Transverse colon (tissue), 3 donors: ENCODE measurements around the gene SETD1B.

Source experiments
- CTCF ChIP-seq, 5 experiments: fragments of 200-600 bp in 3 of 5; fragments of 450-650 bp in 2 of 5; sonication (generic) in 3 of 5; IDR thresholded peaks; 1 replicate in 2 of 5; 2 replicates in 3 of 5; pipeline ENCODE4 v1.5.1; 2016 to 2017; ENCODE audit warnings: antibody characterized with exemption in 5 of 5, inconsistent platforms in 3 of 5, mild to moderate bottlenecking in 2 of 5, moderate library complexity in 1 of 5
- EP300 ChIP-seq: sonication (generic); formaldehyde crosslinking; IDR thresholded peaks from one replicate; pipeline ENCODE4 v1.6.1; 2017; ENCODE audit warnings: antibody characterized with exemption, low read depth
- POLR2A ChIP-seq: fragments of 450-650 bp; IDR thresholded peaks from one replicate; pipeline ENCODE4 v1.6.1; 2016; ENCODE audit warnings: antibody characterized with exemption, mild to moderate bottlenecking, moderate library complexity

DNA sequence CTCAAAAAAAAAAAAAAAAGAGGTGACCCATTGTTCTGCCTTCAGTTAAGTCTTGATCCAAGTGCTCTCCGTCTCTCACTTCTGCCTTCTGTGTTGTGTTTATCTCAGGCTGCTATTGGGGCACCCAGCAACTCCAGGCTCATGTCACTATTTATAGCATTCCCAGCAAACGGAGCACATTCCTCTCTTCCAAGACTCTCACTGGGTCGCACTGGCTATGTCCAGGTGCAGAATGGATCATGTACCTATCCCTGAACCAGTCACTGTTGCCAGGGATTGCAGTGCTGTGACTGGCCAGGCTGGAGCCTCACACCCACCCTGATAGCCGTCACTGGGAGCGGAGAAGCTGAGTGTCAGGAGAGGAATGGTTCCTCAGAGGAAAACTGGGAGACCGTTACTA, 41.5 kb upstream of the SETD1B start:
- TF ChIP-seq CTCF (IDR thresholded peaks at IDR 0.05) (no peak), EP300 (no peak), POLR2A (no peak)
